ENCODE measurements around the gene DUSP19. TPM values are rescaled to one million over a fixed set of nuclear protein-coding genes. Genes with fewer than 3 reads are reported as not detected.
A peak's percentile ranks its signal among the peaks of the same experiment; 100 is the strongest.

The DUSP19 gene
- total RNA-seq, 1 donor from 2014 or later = 0.58 TPM

- H3K27me3 ChIP-seq (ENCODE audit: control insufficient read depth, insufficient read depth, low read length) = no peaks in the 10 kb centered on the region
- no peak for DNase-seq (ENCODE audit: low read depth)
- TF ChIP-seq CTCF (IDR thresholded peaks at IDR 0.05; ENCODE audit: insufficient read depth, low read length, poor library complexity, severe bottlenecking) = no peak
Measured at GRCh38 chr2:183035298-183035953, 43.1 kb upstream of the DUSP19 start.

GRCh38 chr2:183035954-183036669 lies 42.4 kb upstream of the DUSP19 start:
- H3K27me3 ChIP-seq (ENCODE audit: control insufficient read depth, insufficient read depth, low read length) = no peaks in the 10 kb centered on the region
- no peaks in the 10 kb centered on the region for H3K36me3 ChIP-seq (ENCODE audit: control insufficient read depth, insufficient read depth, low read length)
- TF ChIP-seq CTCF (IDR thresholded peaks at IDR 0.05; ENCODE audit: insufficient read depth, low read length, poor library complexity, severe bottlenecking) = no peak
- DNase-seq (ENCODE audit: low read depth) = no peak
- H3K4me3 ChIP-seq (ENCODE audit: low read depth, low read length) = peak overlapping the region; percentile 86

More at GRCh38 chr2:183035298-183035953, 43.1 kb upstream of the DUSP19 start:
- peak overlapping the region; percentile 86 for H3K4me3 ChIP-seq (ENCODE audit: low read depth, low read length)
- no peaks in the 10 kb centered on the region for H3K36me3 ChIP-seq (ENCODE audit: control insufficient read depth, insufficient read depth, low read length)

- Histone ChIP-seq H3K27me3 (ENCODE audit: control insufficient read depth, insufficient read depth, low read length) (no peaks in the 10 kb centered on the region), H3K36me3 (ENCODE audit: control insufficient read depth, insufficient read depth, low read length) (no peaks in the 10 kb centered on the region), H3K4me3 (ENCODE audit: low read depth, low read length) (peak overlapping the region; percentile 86)
- no peak for DNase-seq (ENCODE audit: low read depth)
- TF ChIP-seq CTCF (IDR thresholded peaks at IDR 0.05; ENCODE audit: insufficient read depth, low read length, poor library complexity, severe bottlenecking) = no peak
Measured at GRCh38 chr2:183037074-183037552, 41.4 kb upstream of the DUSP19 start.

- no peaks in the 10 kb centered on the region for H3K36me3 ChIP-seq (ENCODE audit: control insufficient read depth, insufficient read depth, low read length)
- no peak for TF ChIP-seq CTCF (IDR thresholded peaks at IDR 0.05; ENCODE audit: insufficient read depth, low read length, poor library complexity, severe bottlenecking)
- H3K27me3 ChIP-seq (ENCODE audit: control insufficient read depth, insufficient read depth, low read length) = no peaks in the 10 kb centered on the region
- no peak for DNase-seq (ENCODE audit: low read depth)
- peak overlapping the region; percentile 86 for H3K4me3 ChIP-seq (ENCODE audit: low read depth, low read length)
Measured at GRCh38 chr2:183037553-183038340, 40.8 kb upstream of the DUSP19 start.

- H3K4me3 ChIP-seq (ENCODE audit: low read depth, low read length) = peak within 1 kb of the TSS; percentile 86
Measured at GRCh38 chr2:183038341-183039300, 39.9 kb upstream of the DUSP19 start, which contains the start of gene NCKAP1. Gene NCKAP1, minus strand, starts transcription at chr2:183038457. Its CDS starts 358 bp downstream, at chr2:183038099.

More at GRCh38 chr2:183038341-183039300, 39.9 kb upstream of the DUSP19 start, which contains the start of gene NCKAP1:
- Histone ChIP-seq H3K36me3 (ENCODE audit: control insufficient read depth, insufficient read depth, low read length) (no peaks in the 10 kb centered on the region), H3K27me3 (ENCODE audit: control insufficient read depth, insufficient read depth, low read length) (no peaks in the 10 kb centered on the region)
- no peak for DNase-seq (ENCODE audit: low read depth)
- peak; percentile 0 for TF ChIP-seq CTCF (IDR thresholded peaks at IDR 0.05; ENCODE audit: insufficient read depth, low read length, poor library complexity, severe bottlenecking)

All from kidney epithelial cell (primary cell).